Measurements from ENCODE around the gene FARS2. TPM values are rescaled to one million over a fixed set of nuclear protein-coding genes. Genes with fewer than 3 reads are reported as not detected.

Gene FARS2
- polyA plus RNA-seq, 2 of the 4 experiments (the other 2 are of a cell fraction): 12.9 to 17.5 TPM

DNA sequence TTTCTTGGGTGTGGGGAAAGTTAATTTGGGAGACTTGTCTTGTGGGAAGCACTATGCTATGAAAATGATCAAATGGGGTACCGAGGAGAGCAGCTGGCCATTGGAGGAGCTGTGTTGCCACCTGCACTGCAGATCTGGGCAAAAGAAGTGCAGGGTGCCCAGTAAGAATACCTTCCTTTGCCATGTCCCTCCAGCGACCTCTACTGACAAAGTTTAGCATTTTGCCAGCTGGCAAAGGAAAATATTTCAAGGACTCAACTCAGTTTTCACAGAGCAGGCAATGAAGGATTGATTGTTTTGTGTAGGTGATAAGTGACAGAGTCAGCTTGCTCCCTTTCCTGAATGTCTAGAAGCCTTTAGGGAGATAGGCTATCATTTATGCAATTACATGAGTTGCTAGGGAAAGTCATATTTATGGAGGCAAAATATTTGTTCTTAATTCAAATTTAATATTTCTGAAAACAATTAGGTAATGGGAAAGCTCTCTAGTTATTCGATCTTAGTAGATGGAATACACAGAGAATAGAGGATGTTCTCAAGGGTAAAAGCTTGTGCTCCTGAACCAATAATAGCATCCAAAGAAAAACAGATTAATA is 118.4 kb downstream of the FARS2 start:
- ATAC-seq: peak; percentile 56 to 67; a peak in 3 of 6 replicates
- no peak for FAIRE-seq
- peak; percentile 9 to 42 for DNase-seq (ENCODE audit: low read depth in 1 of 2, low spot score in 1 of 2)
- Histone ChIP-seq H3K4me1 (no peaks in the 10 kb centered on the region), H3K9me3 (no peaks in the 10 kb centered on the region), H3K4me2 (no peak overlapping the region), H3K27ac (no peak overlapping the region), H3K4me3 (no peak overlapping the region)
- WGBS (ENCODE audit: missing lambda C conversion rate): 28% methylated on average over 3 of the region's 3 CpGs
- POLR2A ChIA-PET: no interaction called here
- CTCF ChIA-PET: interaction anchor here (0.9 to 2.6 kb wide), 5 partner anchors 8 to 277 kb away, joined by 3 to 17 read pairs (median 5); no protein-coding TSS in a partner anchor
- no peak for TF ChIP-seq MYC (IDR thresholded peaks at IDR 0.05; ENCODE audit: borderline replicate concordance, low read length)
- no peak for TF ChIP-seq ESRRA (IDR thresholded peaks at IDR 0.05; ENCODE audit: borderline replicate concordance, low read length)
- TF ChIP-seq, protein P1, sequence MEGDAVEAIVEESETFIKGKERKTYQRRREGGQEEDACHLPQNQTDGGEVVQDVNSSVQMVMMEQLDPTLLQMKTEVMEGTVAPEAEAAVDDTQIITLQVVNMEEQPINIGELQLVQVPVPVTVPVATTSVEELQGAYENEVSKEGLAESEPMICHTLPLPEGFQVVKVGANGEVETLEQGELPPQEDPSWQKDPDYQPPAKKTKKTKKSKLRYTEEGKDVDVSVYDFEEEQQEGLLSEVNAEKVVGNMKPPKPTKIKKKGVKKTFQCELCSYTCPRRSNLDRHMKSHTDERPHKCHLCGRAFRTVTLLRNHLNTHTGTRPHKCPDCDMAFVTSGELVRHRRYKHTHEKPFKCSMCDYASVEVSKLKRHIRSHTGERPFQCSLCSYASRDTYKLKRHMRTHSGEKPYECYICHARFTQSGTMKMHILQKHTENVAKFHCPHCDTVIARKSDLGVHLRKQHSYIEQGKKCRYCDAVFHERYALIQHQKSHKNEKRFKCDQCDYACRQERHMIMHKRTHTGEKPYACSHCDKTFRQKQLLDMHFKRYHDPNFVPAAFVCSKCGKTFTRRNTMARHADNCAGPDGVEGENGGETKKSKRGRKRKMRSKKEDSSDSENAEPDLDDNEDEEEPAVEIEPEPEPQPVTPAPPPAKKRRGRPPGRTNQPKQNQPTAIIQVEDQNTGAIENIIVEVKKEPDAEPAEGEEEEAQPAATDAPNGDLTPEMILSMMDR (IDR thresholded peaks at IDR 0.05): peak; percentile 46
- no peak for TF ChIP-seq CHD4 (IDR thresholded peaks at IDR 0.05; ENCODE audit: borderline replicate concordance)
- no peak for TF ChIP-seq FOXS1 (CRISPR knock-in tag; IDR thresholded peaks at IDR 0.05)
- TF ChIP-seq ZSCAN20 (CRISPR knock-in tag; IDR thresholded peaks at IDR 0.05): no peak
- TF ChIP-seq MAZ (IDR thresholded peaks at IDR 0.05; ENCODE audit: borderline replicate concordance, low read depth, low read length): no peak
- no peak for TF ChIP-seq CEBPB (IDR thresholded peaks at IDR 0.05)
- TF ChIP-seq USF2 (IDR thresholded peaks at IDR 0.05): no peak
- no peak for TF ChIP-seq POLR2A (IDR thresholded peaks at IDR 0.05; ENCODE audit: low read length)
- no peak for TF ChIP-seq HDAC2 (IDR thresholded peaks at IDR 0.05)
- TF ChIP-seq, protein P2, sequence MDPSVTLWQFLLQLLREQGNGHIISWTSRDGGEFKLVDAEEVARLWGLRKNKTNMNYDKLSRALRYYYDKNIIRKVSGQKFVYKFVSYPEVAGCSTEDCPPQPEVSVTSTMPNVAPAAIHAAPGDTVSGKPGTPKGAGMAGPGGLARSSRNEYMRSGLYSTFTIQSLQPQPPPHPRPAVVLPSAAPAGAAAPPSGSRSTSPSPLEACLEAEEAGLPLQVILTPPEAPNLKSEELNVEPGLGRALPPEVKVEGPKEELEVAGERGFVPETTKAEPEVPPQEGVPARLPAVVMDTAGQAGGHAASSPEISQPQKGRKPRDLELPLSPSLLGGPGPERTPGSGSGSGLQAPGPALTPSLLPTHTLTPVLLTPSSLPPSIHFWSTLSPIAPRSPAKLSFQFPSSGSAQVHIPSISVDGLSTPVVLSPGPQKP (IDR thresholded peaks at IDR 0.05; ENCODE audit: low read depth, low read length): no peak
- no peak for TF ChIP-seq NPAS2 (CRISPR knock-in tag; IDR thresholded peaks at IDR 0.05; ENCODE audit: borderline replicate concordance)
- no peak for TF ChIP-seq HEYL (CRISPR knock-in tag; IDR thresholded peaks at IDR 0.05)
- no peak for TF ChIP-seq NFE2L2 (conservative IDR thresholded peaks at IDR 0.05; ENCODE audit: low read length)
- TF ChIP-seq SREBF2 (IDR thresholded peaks at IDR 0.05): no peak
- TF ChIP-seq JUN (IDR thresholded peaks at IDR 0.05): no peak
- TF ChIP-seq CHD2 (IDR thresholded peaks at IDR 0.05; ENCODE audit: low read length, partially characterized antibody): no peak
- TF ChIP-seq RAD21 (conservative IDR thresholded peaks at IDR 0.05 in 1 of 2, IDR thresholded peaks at IDR 0.05 in 1 of 2): peak; percentile 44 to 66; a peak in 2 of 5 replicates
- TF ChIP-seq, protein P3, sequence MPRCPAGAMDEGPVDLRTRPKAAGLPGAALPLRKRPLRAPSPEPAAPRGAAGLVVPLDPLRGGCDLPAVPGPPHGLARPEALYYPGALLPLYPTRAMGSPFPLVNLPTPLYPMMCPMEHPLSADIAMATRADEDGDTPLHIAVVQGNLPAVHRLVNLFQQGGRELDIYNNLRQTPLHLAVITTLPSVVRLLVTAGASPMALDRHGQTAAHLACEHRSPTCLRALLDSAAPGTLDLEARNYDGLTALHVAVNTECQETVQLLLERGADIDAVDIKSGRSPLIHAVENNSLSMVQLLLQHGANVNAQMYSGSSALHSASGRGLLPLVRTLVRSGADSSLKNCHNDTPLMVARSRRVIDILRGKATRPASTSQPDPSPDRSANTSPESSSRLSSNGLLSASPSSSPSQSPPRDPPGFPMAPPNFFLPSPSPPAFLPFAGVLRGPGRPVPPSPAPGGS (IDR thresholded peaks at IDR 0.05): no peak
- TF ChIP-seq SMC3 (IDR thresholded peaks at IDR 0.05): peak; percentile 30; the same call in 1 of the 3 replicates
- TF ChIP-seq RNF2 (IDR thresholded peaks at IDR 0.05; ENCODE audit: borderline replicate concordance, low read depth): no peak
- TF ChIP-seq, protein P4, sequence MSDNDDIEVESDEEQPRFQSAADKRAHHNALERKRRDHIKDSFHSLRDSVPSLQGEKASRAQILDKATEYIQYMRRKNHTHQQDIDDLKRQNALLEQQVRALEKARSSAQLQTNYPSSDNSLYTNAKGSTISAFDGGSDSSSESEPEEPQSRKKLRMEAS (IDR thresholded peaks at IDR 0.05): no peak

Data from A549 (cell line).